Ishikawa (cell line): ENCODE data around the gene CPNE1.

Source experiments
- CEBPB ChIP-seq: IDR thresholded peaks from 2 replicates; pipeline ENCODE4 v1.6.1; 2012
- CREB1 ChIP-seq: IDR thresholded peaks from 2 replicates; pipeline ENCODE4 v1.6.1; 2012; ENCODE audit warnings: low read depth
- EGR1 ChIP-seq: IDR thresholded peaks from 2 replicates; pipeline ENCODE4 v1.6.1; 2012
- EP300 ChIP-seq: IDR thresholded peaks from 2 replicates; pipeline ENCODE4 v1.6.1; 2012; ENCODE audit warnings: borderline replicate concordance
- FOXM1 ChIP-seq: IDR thresholded peaks from 2 replicates; pipeline ENCODE4 v1.6.1; 2012; ENCODE audit warnings: low read depth, borderline replicate concordance
- NFIC ChIP-seq: IDR thresholded peaks from 2 replicates; pipeline ENCODE4 v1.6.1; 2012
- RAD21 ChIP-seq: IDR thresholded peaks from 2 replicates; pipeline ENCODE4 v1.6.1; 2012; ENCODE audit warnings: low read depth
- REST ChIP-seq: IDR thresholded peaks from 2 replicates; pipeline ENCODE4 v1.6.1; 2012; ENCODE audit warnings: low read depth, mild to moderate bottlenecking
- TAF1 ChIP-seq: IDR thresholded peaks from 2 replicates; pipeline ENCODE4 v1.6.1; 2012; ENCODE audit warnings: low read depth, mild to moderate bottlenecking
- TCF12 ChIP-seq: IDR thresholded peaks from 2 replicates; pipeline ENCODE4 v1.6.1; 2012; ENCODE audit warnings: low read depth
- TEAD4 ChIP-seq: IDR thresholded peaks from 2 replicates; pipeline ENCODE4 v1.6.1; 2012
- USF1 ChIP-seq: IDR thresholded peaks from 2 replicates; pipeline ENCODE4 v1.6.1; 2012
- YY1 ChIP-seq: IDR thresholded peaks from 2 replicates; pipeline ENCODE4 v1.6.1; 2012; ENCODE audit warnings: low read depth
- ZBTB7A ChIP-seq: IDR thresholded peaks from 2 replicates; pipeline ENCODE4 v1.6.1; 2012; ENCODE audit warnings: low read depth
- TF ChIP-seq, protein P1 (sequence below): IDR thresholded peaks from 2 replicates; pipeline ENCODE4 v1.6.1; 2012

Gene CPNE1

DNA sequence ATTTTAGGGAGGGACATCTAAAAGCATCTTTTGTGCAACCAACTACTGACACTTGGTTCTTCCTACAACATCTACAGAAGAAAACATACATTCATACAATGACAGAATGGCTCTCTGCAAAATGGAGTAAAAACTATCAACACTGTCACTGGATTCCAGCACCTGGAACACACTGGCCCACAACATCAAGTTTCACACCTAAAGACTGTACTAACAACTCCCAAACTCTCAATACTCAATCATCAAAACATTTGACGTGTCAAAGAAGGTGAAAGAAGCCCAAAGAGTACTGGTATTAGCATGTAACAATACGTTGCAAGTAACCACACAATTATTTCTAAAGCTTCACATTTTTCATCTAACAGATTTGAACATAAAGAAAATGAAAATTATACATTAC lies 2.1 kb downstream of the CPNE1 start:
- TF ChIP-seq ZBTB7A (no peak), CREB1 (no peak), RAD21 (no peak), TEAD4 (no peak), NFIC (no peak), USF1 (no peak), EP300 (no peak), EGR1 (no peak), CEBPB (no peak), YY1 (no peak), FOXM1 (no peak), REST (no peak), TCF12 (no peak), TAF1 (no peak)
- TF ChIP-seq, protein P1, sequence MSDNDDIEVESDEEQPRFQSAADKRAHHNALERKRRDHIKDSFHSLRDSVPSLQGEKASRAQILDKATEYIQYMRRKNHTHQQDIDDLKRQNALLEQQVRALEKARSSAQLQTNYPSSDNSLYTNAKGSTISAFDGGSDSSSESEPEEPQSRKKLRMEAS = no peak

GRCh38 chr20:35661908-35662307 lies 2.8 kb downstream of the CPNE1 start:
- TF ChIP-seq EP300 = no peak
- TF ChIP-seq CREB1 = no peak
- TF ChIP-seq EGR1 = no peak
- no peak for TF ChIP-seq USF1
- TF ChIP-seq NFIC = no peak

DNA sequence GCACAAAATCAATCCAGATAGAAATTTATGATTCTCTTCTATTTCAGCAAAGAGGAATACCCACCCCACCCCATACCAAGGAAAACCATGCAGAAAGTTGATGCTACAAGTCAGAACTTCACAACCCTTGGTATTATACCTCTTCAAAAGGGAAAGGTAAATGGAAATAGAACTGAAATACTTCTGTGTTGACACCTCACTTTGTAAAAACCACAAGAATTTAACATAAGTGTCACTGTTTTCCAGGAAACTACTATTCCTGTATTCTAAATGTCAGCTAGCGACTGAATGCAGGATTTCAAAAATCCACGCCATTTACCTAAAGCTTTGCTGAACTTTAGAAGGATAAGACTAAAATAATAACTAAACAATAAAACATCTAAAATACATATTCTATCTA lies 3.6 kb downstream of the CPNE1 start:
- TF ChIP-seq CREB1 (no peak), RAD21 (no peak)

DNA sequence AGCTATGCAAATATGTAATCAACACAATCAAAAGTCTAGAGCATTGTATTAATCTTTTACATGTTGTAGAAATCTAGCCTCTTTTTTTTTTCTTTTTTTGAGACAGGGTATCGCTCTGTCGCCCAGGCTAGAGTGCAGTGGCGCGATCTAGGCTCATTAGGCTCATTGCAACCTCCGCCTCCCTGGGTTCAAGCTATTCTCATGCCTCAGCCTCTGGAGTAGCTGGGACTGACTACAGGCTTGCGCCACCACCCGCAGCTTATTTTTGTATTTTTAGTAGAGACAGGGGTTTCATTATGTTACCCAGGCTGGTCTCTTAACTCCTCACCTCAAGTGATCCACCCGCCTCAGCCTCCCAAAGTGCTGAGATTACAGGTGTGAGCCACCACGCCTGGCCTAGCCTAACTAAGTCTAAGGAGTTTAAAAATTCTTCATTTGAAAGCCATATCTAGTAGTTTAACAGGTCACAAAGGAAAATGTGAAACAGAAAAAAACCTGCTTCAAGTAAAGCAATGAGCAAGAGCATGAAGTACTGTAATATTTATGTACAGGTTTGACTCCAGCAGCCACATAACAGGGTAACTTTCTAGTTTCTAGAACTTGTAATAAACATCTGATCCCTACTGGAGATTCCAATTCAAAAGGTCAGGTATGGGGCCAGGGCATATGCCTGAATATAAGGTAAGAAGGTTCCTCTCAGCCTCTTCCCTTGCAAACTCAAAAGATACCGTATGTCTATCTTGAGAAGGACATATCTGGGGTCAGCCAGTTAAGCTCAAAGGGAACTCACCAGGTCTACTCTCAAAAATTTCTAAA lies 4.4 kb downstream of the CPNE1 start:
- no peak for TF ChIP-seq FOXM1
- no peak for TF ChIP-seq TEAD4
- no peak for TF ChIP-seq EP300
- TF ChIP-seq CEBPB = no peak
- no peak for TF ChIP-seq USF1
- TF ChIP-seq YY1 = no peak

DNA sequence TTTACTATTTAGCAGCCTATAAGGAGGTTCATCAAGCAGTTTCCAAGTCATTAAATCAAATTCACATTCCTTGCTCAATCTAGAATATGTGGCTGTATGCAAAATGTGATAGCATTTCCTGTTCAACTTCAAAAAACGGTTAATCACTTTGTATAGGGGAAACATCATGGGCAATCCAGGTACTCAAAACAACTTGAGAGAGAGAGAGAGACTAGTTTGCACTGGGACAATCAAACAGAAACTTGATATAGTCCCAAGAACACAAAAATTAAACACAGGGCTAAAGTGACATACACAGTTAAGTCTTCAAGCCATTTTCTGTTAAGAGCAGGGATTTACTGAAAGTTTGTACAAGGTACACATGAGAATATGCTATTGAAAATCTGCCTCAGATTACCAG lies 7.4 kb downstream of the CPNE1 start:
- TF ChIP-seq YY1 (no peak), TEAD4 (no peak), EP300 (no peak), EGR1 (no peak)

- TF ChIP-seq YY1 (no peak), TAF1 (no peak), RAD21 (no peak), TCF12 (no peak), USF1 (no peak), EP300 (no peak), TEAD4 (no peak), CREB1 (no peak)
Observed at GRCh38 chr20:35654415-35654814, 10.3 kb downstream of the CPNE1 start.

- no peak for TF ChIP-seq EP300
- no peak for TF ChIP-seq REST
- no peak for TF ChIP-seq YY1
- TF ChIP-seq RAD21 = no peak
- no peak for TF ChIP-seq ZBTB7A
- no peak for TF ChIP-seq CEBPB
- no peak for TF ChIP-seq TAF1
- TF ChIP-seq CREB1 = no peak
- TF ChIP-seq TEAD4 = no peak
- no peak for TF ChIP-seq EGR1
- no peak for TF ChIP-seq TCF12
Observed at GRCh38 chr20:35653893-35654292, 10.8 kb downstream of the CPNE1 start.
